Caco-2 (cell line): Measurements from ENCODE around the gene PKD1L1. TPM values are rescaled to one million over a fixed set of nuclear protein-coding genes. Genes with fewer than 3 reads are reported as not detected.

Experiments
- BruUV-seq: library from RNA; stranded (reverse); fragments of 400-500 nt; replicated peaks from 2 replicates; lab custom pipeline; 2021; lab: Mats Ljungman, UMichigan
- CTCF ChIA-PET: fragments of 300-600 bp; sonication (Branson Sonifier 250); formaldehyde crosslinking; loops from one replicate; lab custom pipeline; 2022; ENCODE audit warnings: antibody characterized with exemption; lab: Charles Lee
- POLR2A ChIA-PET: fragments of 300-600 bp; sonication (Branson Sonifier 250); formaldehyde crosslinking; loops from one replicate; lab custom pipeline; 2022; ENCODE audit warnings: antibody characterized with exemption; lab: Charles Lee
- DNase-seq, 2 experiments: peaks; one replicate each; pipeline versions ENCODE4 v3.0.0 to v3.0.0-alpha.2; 2020 to 2022
- H3K27me3 ChIP-seq: replicated peaks from 2 replicates; pipeline ENCODE4 v1.6.0; 2011; ENCODE audit warnings: low read length; ENCODE audit not compliant: control insufficient read depth, insufficient read depth
- H3K36me3 ChIP-seq: 2 replicates; pipeline ENCODE4 v1.5.1; 2011; ENCODE audit warnings: low read length; ENCODE audit not compliant: control insufficient read depth, insufficient read depth
- H3K4me1 ChIP-seq: fragments of 250-450 bp; sonication (Bioruptor Pico); 2 replicates; pipeline ENCODE4 v1.5.1; 2020; ENCODE audit warnings: mild to moderate bottlenecking
- H3K4me3 ChIP-seq: 2 replicates; pipeline ENCODE4 v1.5.1; 2011; ENCODE audit warnings: low read depth, mild to moderate bottlenecking, control low read depth, low read length
- H3K9me3 ChIP-seq: fragments of 250-450 bp; sonication (Bioruptor Pico); 2 replicates; pipeline ENCODE4 v1.5.1; 2020; ENCODE audit warnings: mild to moderate bottlenecking, moderate library complexity
- H3K27ac Mint-ChIP-seq: one replicate; pipeline ENCODE4 v1.8.0; 2022; ENCODE audit warnings: mixed read lengths; ENCODE audit not compliant: unreplicated experiment
- H3K27me3 Mint-ChIP-seq: one replicate; pipeline ENCODE4 v1.8.0; 2022; ENCODE audit warnings: mixed read lengths; ENCODE audit not compliant: insufficient read depth, unreplicated experiment
- H3K36me3 Mint-ChIP-seq: one replicate; pipeline ENCODE4 v1.8.0; 2022; ENCODE audit warnings: mild to moderate bottlenecking, mixed read lengths; ENCODE audit not compliant: insufficient read depth, unreplicated experiment
- H3K4me1 Mint-ChIP-seq: one replicate; pipeline ENCODE4 v1.8.0; 2022; ENCODE audit warnings: low read depth, mixed read lengths; ENCODE audit not compliant: unreplicated experiment
- H3K4me3 Mint-ChIP-seq: one replicate; pipeline ENCODE4 v1.8.0; 2022; ENCODE audit warnings: mild to moderate bottlenecking, moderate library complexity, mixed read lengths; ENCODE audit not compliant: unreplicated experiment
- H3K9me3 Mint-ChIP-seq: one replicate; pipeline ENCODE4 v1.8.0; 2022; ENCODE audit warnings: mixed read lengths; ENCODE audit not compliant: unreplicated experiment
- intact Hi-C: fragments of 100-400 bp; cut with micrococcal nuclease; formaldehyde crosslinking; loops from one replicate; pipeline ENCODE4 v1.10.0; 2022; ENCODE audit not compliant: unreplicated experiment
- total RNA-seq: library from RNA; stranded (reverse); gene quantifications from 2 replicates; pipeline ENCODE4 v1.2.3, GENCODE V29; 2022
- TF ChIP-seq, protein P1 (sequence below), 2 experiments: fragments of 200-600 bp in 1 of 2; IDR thresholded peaks; 1 replicate in 1 of 2; 2 replicates in 1 of 2; pipeline versions ENCODE4 v1.5.1 to v1.8.0; 2011 to 2022; ENCODE audit warnings: antibody characterized with exemption in 1 of 2, control low read depth in 1 of 2, inconsistent platforms in 1 of 2, low read depth in 1 of 2, low read length in 1 of 2, mild to moderate bottlenecking in 1 of 2, moderate library complexity in 1 of 2; ENCODE audit not compliant: insufficient read depth in 1 of 2, severe bottlenecking in 1 of 2, unreplicated experiment in 1 of 2

Gene PKD1L1
- total RNA-seq, 1 experiment from 2014 or later = 0.25 TPM

DNA sequence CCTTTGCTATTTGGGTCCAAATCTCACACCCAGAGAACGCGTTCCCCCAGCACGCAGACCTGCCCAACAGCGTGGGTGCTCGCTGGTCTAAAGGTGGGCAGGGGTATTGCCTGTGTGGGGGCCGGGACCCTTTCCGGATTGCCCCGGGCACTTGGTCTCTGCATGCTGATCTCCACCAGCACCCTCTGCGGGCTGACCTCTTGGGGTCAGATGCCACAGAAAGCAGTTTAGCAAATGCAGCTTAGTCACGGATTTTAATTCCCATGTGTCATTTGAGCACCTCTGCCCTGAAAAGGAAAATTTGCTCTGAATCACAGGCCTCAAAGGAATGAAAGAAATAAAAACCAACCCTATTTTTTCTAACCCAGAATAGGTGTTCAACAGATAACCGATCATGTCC lies 46.7 kb downstream of the PKD1L1 start:
- POLR2A ChIA-PET = no interaction called here
- no peaks in the 10 kb centered on the region for H3K27me3 ChIP-seq
- TF ChIP-seq, protein P1, sequence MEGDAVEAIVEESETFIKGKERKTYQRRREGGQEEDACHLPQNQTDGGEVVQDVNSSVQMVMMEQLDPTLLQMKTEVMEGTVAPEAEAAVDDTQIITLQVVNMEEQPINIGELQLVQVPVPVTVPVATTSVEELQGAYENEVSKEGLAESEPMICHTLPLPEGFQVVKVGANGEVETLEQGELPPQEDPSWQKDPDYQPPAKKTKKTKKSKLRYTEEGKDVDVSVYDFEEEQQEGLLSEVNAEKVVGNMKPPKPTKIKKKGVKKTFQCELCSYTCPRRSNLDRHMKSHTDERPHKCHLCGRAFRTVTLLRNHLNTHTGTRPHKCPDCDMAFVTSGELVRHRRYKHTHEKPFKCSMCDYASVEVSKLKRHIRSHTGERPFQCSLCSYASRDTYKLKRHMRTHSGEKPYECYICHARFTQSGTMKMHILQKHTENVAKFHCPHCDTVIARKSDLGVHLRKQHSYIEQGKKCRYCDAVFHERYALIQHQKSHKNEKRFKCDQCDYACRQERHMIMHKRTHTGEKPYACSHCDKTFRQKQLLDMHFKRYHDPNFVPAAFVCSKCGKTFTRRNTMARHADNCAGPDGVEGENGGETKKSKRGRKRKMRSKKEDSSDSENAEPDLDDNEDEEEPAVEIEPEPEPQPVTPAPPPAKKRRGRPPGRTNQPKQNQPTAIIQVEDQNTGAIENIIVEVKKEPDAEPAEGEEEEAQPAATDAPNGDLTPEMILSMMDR (IDR thresholded peaks at IDR 0.05; ENCODE audit: insufficient read depth in 1 of 2, low read depth in 1 of 2, low read length in 1 of 2, severe bottlenecking in 1 of 2, unreplicated experiment in 1 of 2) = no peak
- Mint-ChIP-seq H3K9me3 (no peaks in the 10 kb centered on the region), H3K4me3 (no peak overlapping the region), H3K27ac (no peak overlapping the region), H3K27me3 (no peaks in the 10 kb centered on the region), H3K4me1 (peaks cover 5% of the 10 kb centered on the region), H3K36me3 (no peaks in the 10 kb centered on the region)
- no peaks in the 10 kb centered on the region for H3K9me3 ChIP-seq
- H3K4me1 ChIP-seq = no peaks in the 10 kb centered on the region
- no peak overlapping the region for H3K4me3 ChIP-seq
- CTCF ChIA-PET = no interaction called here
- no peaks in the 10 kb centered on the region for H3K36me3 ChIP-seq
- intact Hi-C loops = no loop called here
- no peak for DNase-seq
- BruUV-seq = no TSS peak

DNA sequence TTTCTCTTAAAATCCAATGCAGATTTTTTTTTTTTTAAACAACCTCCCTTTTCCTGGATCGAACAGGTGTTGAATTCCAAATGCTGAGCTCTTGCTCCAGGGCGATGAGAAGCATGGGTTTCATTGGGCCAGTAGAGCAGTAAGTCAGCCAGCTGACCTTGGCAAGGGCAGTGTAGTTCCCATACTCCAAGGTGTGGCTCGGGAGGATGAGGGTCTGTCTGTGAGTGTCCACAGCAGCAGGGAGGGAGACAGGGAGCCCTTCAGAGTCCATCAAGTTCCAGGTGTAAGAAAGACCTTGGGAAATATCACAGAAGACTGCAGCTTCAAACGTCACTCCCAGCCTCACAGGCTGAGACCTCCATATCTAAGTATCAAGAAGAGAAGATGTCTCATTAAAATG lies 50.4 kb downstream of the PKD1L1 start:
- Mint-ChIP-seq H3K36me3 (no peaks in the 10 kb centered on the region), H3K27me3 (no peaks in the 10 kb centered on the region)
- POLR2A ChIA-PET = no interaction called here

DNA sequence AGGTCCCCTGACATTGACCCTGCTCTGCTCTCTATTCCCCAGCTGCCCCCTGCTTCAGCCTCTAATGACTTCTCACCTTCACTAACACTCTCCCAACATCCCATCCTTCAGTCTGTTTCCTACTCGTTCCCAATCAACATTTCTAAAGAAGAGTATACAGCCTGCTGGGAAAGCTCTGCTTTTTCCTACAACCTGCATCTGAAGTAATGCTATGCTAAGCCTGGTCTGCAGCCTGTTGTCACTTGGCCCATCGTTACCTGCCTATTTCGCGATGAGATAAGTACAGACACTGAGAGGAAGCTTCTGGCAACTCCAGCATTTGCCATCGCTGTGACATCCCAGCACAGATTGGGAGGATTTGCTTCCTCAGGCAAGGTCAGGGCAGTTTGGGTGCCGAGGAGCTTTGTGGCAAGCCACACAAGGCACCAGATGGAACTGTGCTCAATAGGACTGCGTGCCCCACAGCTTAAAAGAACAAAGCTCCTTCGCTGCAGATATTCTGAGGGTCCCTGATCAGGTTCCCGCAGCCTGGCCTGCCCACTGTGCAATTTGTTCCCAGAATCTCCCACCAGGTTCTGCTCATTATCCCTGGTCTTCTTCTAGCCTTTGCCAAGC lies 51.4 kb downstream of the PKD1L1 start:
- Histone ChIP-seq H3K4me3 (no peak overlapping the region), H3K27me3 (no peaks in the 10 kb centered on the region), H3K9me3 (no peaks in the 10 kb centered on the region), H3K36me3 (no peaks in the 10 kb centered on the region), H3K4me1 (no peaks in the 10 kb centered on the region)
- no peak for DNase-seq
- ChIA-PET POLR2A (no interaction called here), CTCF (interaction anchor here (0.5 kb wide), 1 partner anchor 179 kb away, joined by 4 read pairs; no protein-coding TSS in a partner anchor)
- no peaks in the 10 kb centered on the region for H3K27me3 Mint-ChIP-seq
- H3K27ac Mint-ChIP-seq = no peak overlapping the region
- H3K4me1 Mint-ChIP-seq = no peaks in the 10 kb centered on the region
- no peaks in the 10 kb centered on the region for H3K36me3 Mint-ChIP-seq
- no TSS peak for BruUV-seq
- H3K4me3 Mint-ChIP-seq = no peak overlapping the region
- TF ChIP-seq, protein P1 (IDR thresholded peaks at IDR 0.05; ENCODE audit: insufficient read depth in 1 of 2, low read depth in 1 of 2, low read length in 1 of 2, severe bottlenecking in 1 of 2, unreplicated experiment in 1 of 2) = no peak
- no peaks in the 10 kb centered on the region for H3K9me3 Mint-ChIP-seq
- intact Hi-C loops = no loop called here

More for the DNA sequence above, 50.4 kb downstream of the PKD1L1 start:
- Mint-ChIP-seq H3K9me3 (no peaks in the 10 kb centered on the region), H3K4me1 (no peaks in the 10 kb centered on the region), H3K27ac (no peak overlapping the region), H3K4me3 (no peak overlapping the region)
- no peaks in the 10 kb centered on the region for H3K9me3 ChIP-seq
- H3K27me3 ChIP-seq = no peaks in the 10 kb centered on the region
- no peaks in the 10 kb centered on the region for H3K36me3 ChIP-seq
- TF ChIP-seq, protein P1 (IDR thresholded peaks at IDR 0.05; ENCODE audit: insufficient read depth in 1 of 2, low read depth in 1 of 2, low read length in 1 of 2, severe bottlenecking in 1 of 2, unreplicated experiment in 1 of 2) = no peak
- no peak for DNase-seq
- no peaks in the 10 kb centered on the region for H3K4me1 ChIP-seq
- H3K4me3 ChIP-seq = no peak overlapping the region
- CTCF ChIA-PET = no interaction called here
- no TSS peak for BruUV-seq
- intact Hi-C loops = no loop called here
